WTC11 (cell line): ENCODE data around the gene EHMT1. TPM values are rescaled to one million over a fixed set of nuclear protein-coding genes. Genes with fewer than 3 reads are reported as not detected.

ENCODE experiments used
- ATAC-seq: fragments of 200-7000 bp; cut with Tn5 transposase; 2 replicates; pipeline ENCODE4 v1.10.0; 2021; ENCODE audit warnings: mild to moderate bottlenecking, moderate library complexity
- CTCF ChIA-PET: fragments of 300-600 bp; sonication (Branson Sonifier 250); formaldehyde crosslinking; loops from one replicate; lab custom pipeline; 2021; ENCODE audit warnings: antibody characterized with exemption; lab: Charles Lee
- POLR2A ChIA-PET: fragments of 350-600 bp; sonication (Branson Sonifier 250); formaldehyde crosslinking; loops from one replicate; lab custom pipeline; 2021; ENCODE audit warnings: antibody characterized with exemption; lab: Charles Lee
- DNase-seq: peaks from one replicate; pipeline ENCODE4 v3.0.0; 2021; ENCODE audit warnings: low spot score
- H3K27ac Mint-ChIP-seq: 2 replicates; pipeline ENCODE4 v1.8.0; 2021; ENCODE audit warnings: mixed read lengths
- H3K27me3 Mint-ChIP-seq: 2 replicates; pipeline ENCODE4 v1.8.0; 2021; ENCODE audit warnings: low read depth, mild to moderate bottlenecking, moderate library complexity, mixed read lengths
- H3K36me3 Mint-ChIP-seq: 2 replicates; pipeline ENCODE4 v1.8.0; 2021; ENCODE audit warnings: mixed read lengths
- H3K4me1 Mint-ChIP-seq: 2 replicates; pipeline ENCODE4 v1.8.0; 2022; ENCODE audit warnings: mixed read lengths
- H3K4me3 Mint-ChIP-seq: 2 replicates; pipeline ENCODE4 v1.8.0; 2021; ENCODE audit warnings: mild to moderate bottlenecking, moderate library complexity, mixed read lengths
- H3K9me3 Mint-ChIP-seq: 2 replicates; pipeline ENCODE4 v1.8.0; 2021; ENCODE audit warnings: mixed read lengths
- AR ChIP-seq: fragments of 250-450 bp; sonication (Bioruptor Pico); IDR thresholded peaks from 2 replicates; pipeline ENCODE4 v1.9.0; 2021; ENCODE audit warnings: mild to moderate bottlenecking
- ATF1 ChIP-seq: sonication (generic); formaldehyde crosslinking; IDR thresholded peaks from 2 replicates; pipeline ENCODE4 v1.8.1; 2023; ENCODE audit warnings: mild to moderate bottlenecking, moderate library complexity, missing genetic modification reagents
- ATF2 ChIP-seq: sonication (generic); formaldehyde crosslinking; IDR thresholded peaks from 2 replicates; pipeline ENCODE4 v1.8.1; 2022; ENCODE audit warnings: low read depth, missing genetic modification reagents, borderline replicate concordance
- ATF3 ChIP-seq: sonication (generic); formaldehyde crosslinking; conservative IDR thresholded peaks from 2 replicates; pipeline ENCODE4 v1.8.1; 2022; ENCODE audit warnings: mild to moderate bottlenecking, missing genetic modification reagents
- CDX4 ChIP-seq: fragments of 250-450 bp; sonication (Bioruptor Pico); IDR thresholded peaks from 2 replicates; pipeline ENCODE4 v1.9.0; 2021; ENCODE audit warnings: moderate library complexity, mild to moderate bottlenecking, inconsistent platforms, borderline replicate concordance
- CREB1 ChIP-seq: sonication (generic); formaldehyde crosslinking; IDR thresholded peaks from 2 replicates; pipeline ENCODE4 v1.8.0; 2023; ENCODE audit warnings: mild to moderate bottlenecking, missing genetic modification reagents
- E2F5 ChIP-seq: sonication (generic); formaldehyde crosslinking; IDR thresholded peaks from 2 replicates; pipeline ENCODE4 v1.8.1; 2022; ENCODE audit warnings: mild to moderate bottlenecking, moderate library complexity, missing genetic modification reagents
- GTF2I ChIP-seq: fragments of 250-450 bp; sonication (Bioruptor Pico); conservative IDR thresholded peaks from 2 replicates; pipeline ENCODE4 v1.4.0; 2021; ENCODE audit warnings: mild to moderate bottlenecking
- HMGA2 ChIP-seq: fragments of 250-450 bp; sonication (Bioruptor Pico); IDR thresholded peaks from 2 replicates; pipeline ENCODE4 v1.4.0; 2021; ENCODE audit warnings: mild to moderate bottlenecking, moderate library complexity
- MAX ChIP-seq: sonication (generic); formaldehyde crosslinking; IDR thresholded peaks from 2 replicates; pipeline ENCODE4 v1.8.0; 2022; ENCODE audit warnings: mild to moderate bottlenecking, missing genetic modification reagents
- NFATC4 ChIP-seq: fragments of 250-450 bp; sonication (Bioruptor Pico); IDR thresholded peaks from 2 replicates; pipeline ENCODE4 v1.9.0; 2021; ENCODE audit warnings: mild to moderate bottlenecking
- OVOL2 ChIP-seq: fragments of 250-450 bp; sonication (Bioruptor Pico); IDR thresholded peaks from 2 replicates; pipeline ENCODE4 v1.9.0; 2021; ENCODE audit warnings: mild to moderate bottlenecking, borderline replicate concordance
- PREB ChIP-seq: sonication (generic); formaldehyde crosslinking; IDR thresholded peaks from 2 replicates; pipeline ENCODE4 v1.8.1; 2022; ENCODE audit warnings: mild to moderate bottlenecking, missing genetic modification reagents, moderate library complexity, borderline replicate concordance
- RORB ChIP-seq: fragments of 250-450 bp; sonication (Bioruptor Pico); IDR thresholded peaks from 2 replicates; pipeline ENCODE4 v1.9.0; 2021; ENCODE audit warnings: mild to moderate bottlenecking
- SMAD3 ChIP-seq: sonication (generic); formaldehyde crosslinking; IDR thresholded peaks from 2 replicates; pipeline ENCODE4 v1.8.0; 2022; ENCODE audit warnings: missing genetic modification reagents, mild to moderate bottlenecking, borderline replicate concordance
- TCF7 ChIP-seq: sonication (generic); formaldehyde crosslinking; IDR thresholded peaks from 2 replicates; pipeline ENCODE4 v1.8.0; 2022; ENCODE audit warnings: mild to moderate bottlenecking, low read depth, missing genetic modification reagents, moderate library complexity
- TEAD4 ChIP-seq: sonication (generic); formaldehyde crosslinking; IDR thresholded peaks from 2 replicates; pipeline ENCODE4 v1.8.0; 2022; ENCODE audit warnings: mild to moderate bottlenecking, missing genetic modification reagents
- TP53 ChIP-seq: sonication (generic); formaldehyde crosslinking; IDR thresholded peaks from 2 replicates; pipeline ENCODE4 v1.8.1; 2023; ENCODE audit warnings: mild to moderate bottlenecking, missing genetic modification reagents
- ZBTB21 ChIP-seq: sonication (generic); formaldehyde crosslinking; IDR thresholded peaks from 2 replicates; pipeline ENCODE4 v1.8.1; 2023; ENCODE audit warnings: mild to moderate bottlenecking, missing genetic modification reagents, borderline replicate concordance
- ZNF121 ChIP-seq: sonication (generic); formaldehyde crosslinking; IDR thresholded peaks from 2 replicates; pipeline ENCODE4 v1.8.0; 2023; ENCODE audit warnings: missing genetic modification reagents
- ZNF425 ChIP-seq: fragments of 250-450 bp; sonication (Bioruptor Pico); conservative IDR thresholded peaks from 2 replicates; pipeline ENCODE4 v1.9.0; 2021; ENCODE audit warnings: mild to moderate bottlenecking
- total RNA-seq: library from RNA; stranded (reverse); gene quantifications from 3 replicates; pipeline ENCODE4 v1.2.3, GENCODE V29; 2021

EHMT1 gene
- total RNA-seq, 1 experiment from 2014 or later: 170 TPM

GRCh38 chr9:137834846-137835546 lies 216.2 kb downstream of the EHMT1 start:
- no peak overlapping the region for H3K27ac Mint-ChIP-seq
- no peaks in the 10 kb centered on the region for H3K4me1 Mint-ChIP-seq
- TF ChIP-seq SMAD3 (CRISPR knock-in tag) (no peak), CREB1 (CRISPR knock-in tag) (no peak), ATF1 (CRISPR knock-in tag) (no peak), HMGA2 (no peak), NFATC4 (CRISPR knock-in tag) (no peak), RORB (CRISPR knock-in tag) (no peak), MAX (CRISPR knock-in tag) (no peak), ZBTB21 (CRISPR knock-in tag) (no peak), CDX4 (CRISPR knock-in tag) (no peak), TP53 (CRISPR knock-in tag) (no peak), ATF3 (CRISPR knock-in tag) (no peak), GTF2I (CRISPR knock-in tag) (no peak), ATF2 (CRISPR knock-in tag) (no peak), TEAD4 (CRISPR knock-in tag) (no peak)
- ChIA-PET POLR2A (no interaction called here), CTCF (no interaction called here)
- no peak overlapping the region for H3K4me3 Mint-ChIP-seq
- DNase-seq (no peak), ATAC-seq (no peak)
- peaks cover 26% of the 10 kb centered on the region for H3K36me3 Mint-ChIP-seq
- peaks cover 5% of the 10 kb centered on the region for H3K9me3 Mint-ChIP-seq
- no peaks in the 10 kb centered on the region for H3K27me3 Mint-ChIP-seq

- no peaks in the 10 kb centered on the region for H3K27me3 Mint-ChIP-seq
- H3K4me1 Mint-ChIP-seq: no peaks in the 10 kb centered on the region
- no peak overlapping the region for H3K27ac Mint-ChIP-seq
- peaks cover 15% of the 10 kb centered on the region for H3K36me3 Mint-ChIP-seq
- CTCF ChIA-PET: interaction anchor here (1.3 to 2.0 kb wide), 3 partner anchors 20 to 186 kb away, joined by 4 to 8 read pairs (median 6); no protein-coding TSS in a partner anchor
- POLR2A ChIA-PET: no interaction called here
- H3K4me3 Mint-ChIP-seq: no peak overlapping the region
- ATAC-seq (no peak), DNase-seq (no peak)
- peaks cover 6% of the 10 kb centered on the region for H3K9me3 Mint-ChIP-seq
- TF ChIP-seq PREB (CRISPR knock-in tag): no peak
Measured at GRCh38 chr9:137836151-137836830, 217.5 kb downstream of the EHMT1 start.

- Mint-ChIP-seq H3K36me3 (peaks cover 10% of the 10 kb centered on the region), H3K4me1 (no peaks in the 10 kb centered on the region), H3K27me3 (no peaks in the 10 kb centered on the region), H3K4me3 (no peak overlapping the region), H3K27ac (no peak overlapping the region), H3K9me3 (peaks cover 3% of the 10 kb centered on the region; the same call in 1 of the 2 replicates)
- peak; percentile 49 for ATAC-seq
- POLR2A ChIA-PET: no interaction called here
- CTCF ChIA-PET: interaction anchor here (1.3 to 2.0 kb wide), 3 partner anchors 20 to 186 kb away, joined by 4 to 8 read pairs (median 6); no protein-coding TSS in a partner anchor
- DNase-seq: no peak
- TF ChIP-seq ATF1 (CRISPR knock-in tag): no peak
- TF ChIP-seq AR (CRISPR knock-in tag): no peak
- no peak for TF ChIP-seq OVOL2 (CRISPR knock-in tag)
- TF ChIP-seq ZNF425 (CRISPR knock-in tag): no peak
- no peak for TF ChIP-seq TEAD4 (CRISPR knock-in tag)
- TF ChIP-seq E2F5 (CRISPR knock-in tag): no peak
- no peak for TF ChIP-seq ZNF121
- no peak for TF ChIP-seq TCF7 (CRISPR knock-in tag)
Measured at GRCh38 chr9:137836831-137837241, 218.0 kb downstream of the EHMT1 start.
